Measurements from ENCODE around the gene APOD.

DNA sequence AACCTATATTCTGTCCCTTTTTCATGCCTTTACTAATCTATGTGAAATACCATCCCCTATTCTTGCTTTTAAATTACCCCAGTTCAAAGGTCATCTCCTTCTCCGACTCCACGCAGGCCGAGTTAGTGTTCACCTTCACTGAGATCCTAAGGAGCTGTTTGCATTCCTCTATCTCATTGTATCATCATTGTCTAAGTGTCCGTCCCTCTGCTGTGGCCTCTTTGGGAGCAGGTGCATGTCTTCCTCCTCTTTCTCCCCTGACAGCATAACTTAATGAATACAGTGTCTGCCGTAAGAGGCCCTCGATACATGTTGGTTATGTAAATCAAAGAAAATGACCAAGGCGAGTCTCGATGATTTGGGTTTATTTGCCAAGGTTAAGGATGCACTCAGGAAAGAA is 35.7 kb downstream of the APOD start:
- TF ChIP-seq, protein P1, sequence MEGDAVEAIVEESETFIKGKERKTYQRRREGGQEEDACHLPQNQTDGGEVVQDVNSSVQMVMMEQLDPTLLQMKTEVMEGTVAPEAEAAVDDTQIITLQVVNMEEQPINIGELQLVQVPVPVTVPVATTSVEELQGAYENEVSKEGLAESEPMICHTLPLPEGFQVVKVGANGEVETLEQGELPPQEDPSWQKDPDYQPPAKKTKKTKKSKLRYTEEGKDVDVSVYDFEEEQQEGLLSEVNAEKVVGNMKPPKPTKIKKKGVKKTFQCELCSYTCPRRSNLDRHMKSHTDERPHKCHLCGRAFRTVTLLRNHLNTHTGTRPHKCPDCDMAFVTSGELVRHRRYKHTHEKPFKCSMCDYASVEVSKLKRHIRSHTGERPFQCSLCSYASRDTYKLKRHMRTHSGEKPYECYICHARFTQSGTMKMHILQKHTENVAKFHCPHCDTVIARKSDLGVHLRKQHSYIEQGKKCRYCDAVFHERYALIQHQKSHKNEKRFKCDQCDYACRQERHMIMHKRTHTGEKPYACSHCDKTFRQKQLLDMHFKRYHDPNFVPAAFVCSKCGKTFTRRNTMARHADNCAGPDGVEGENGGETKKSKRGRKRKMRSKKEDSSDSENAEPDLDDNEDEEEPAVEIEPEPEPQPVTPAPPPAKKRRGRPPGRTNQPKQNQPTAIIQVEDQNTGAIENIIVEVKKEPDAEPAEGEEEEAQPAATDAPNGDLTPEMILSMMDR (IDR thresholded peaks at IDR 0.05): no peak
- TF ChIP-seq POLR2A (IDR thresholded peaks at IDR 0.05): no peak

Data from vagina (tissue), 2 donors.